SK-N-SH (cell line): Measurements from ENCODE around the gene TLR3. TPM values are rescaled to one million over a fixed set of nuclear protein-coding genes. Genes with fewer than 3 reads are reported as not detected.

Experiments used
- CTCF ChIA-PET: fragments of 300-600, 350-600 bp; formaldehyde crosslinking; extraction: SDS; loops from one replicate; lab custom pipeline; 2021; lab: Yijun Ruan, JAX
- POLR2A ChIA-PET: fragments of 350-600 bp; sonication (Branson Sonifier 250); formaldehyde crosslinking; extraction: SDS; loops from one replicate; lab custom pipeline; 2020; ENCODE audit warnings: antibody characterized with exemption, inconsistent platforms; lab: Yijun Ruan, JAX
- DNase-seq: peaks from one replicate; pipeline ENCODE4 v3.0.0; 2012
- H2AFZ ChIP-seq: fragments of 200-600 bp; sonication (generic); 2 replicates; pipeline ENCODE4 v1.8.1; 2016; ENCODE audit warnings: antibody characterized with exemption, mild to moderate bottlenecking, low read depth
- H3F3A ChIP-seq: fragments of 200-600 bp; sonication (generic); replicated peaks from 2 replicates; pipeline ENCODE3; 2016; ENCODE audit warnings: antibody characterized with exemption, mild to moderate bottlenecking; ENCODE audit not compliant: insufficient read depth
- H3K27ac ChIP-seq, 2 experiments: fragments of 200-500 bp in 1 of 2; fragments of 200-600 bp in 1 of 2; sonication (Bioruptor generic) in 1 of 2; sonication (generic), shearing (Covaris generic) in 1 of 2; 2 replicates each; pipeline versions ENCODE4 v1.5.1 to v1.6.1; 2014 to 2016; ENCODE audit warnings: low read depth in 2 of 2, inconsistent platforms in 1 of 2, low read length in 1 of 2, mild to moderate bottlenecking in 1 of 2, mixed read lengths in 1 of 2
- H3K27me3 ChIP-seq: fragments of 200-600 bp; sonication (generic), shearing (Covaris generic); 2 replicates; pipeline ENCODE4 v1.6.1; 2016; ENCODE audit warnings: mixed run types; ENCODE audit not compliant: insufficient read depth
- H3K36me3 ChIP-seq, 2 experiments: fragments of 200-500 bp in 1 of 2; fragments of 200-600 bp in 1 of 2; sonication (Bioruptor generic) in 1 of 2; sonication (generic) in 1 of 2; replicated peaks in 1 of 2; 2 replicates each; pipeline versions ENCODE3 to v1.5.1; 2014 to 2016; ENCODE audit warnings: low read length in 1 of 2, mild to moderate bottlenecking in 1 of 2; ENCODE audit not compliant: insufficient read depth in 2 of 2, control insufficient read depth in 1 of 2
- H3K4me1 ChIP-seq, 2 experiments: fragments of 200-500 bp in 1 of 2; fragments of 200-600 bp in 1 of 2; sonication (Bioruptor generic) in 1 of 2; sonication (generic), shearing (Covaris generic) in 1 of 2; 2 replicates each; pipeline versions ENCODE4 v1.5.1 to v1.6.1; 2014 to 2016; ENCODE audit warnings: low read depth in 1 of 2, low read length in 1 of 2, mixed run types in 1 of 2; ENCODE audit not compliant: insufficient read depth in 2 of 2, control insufficient read depth in 1 of 2
- H3K4me2 ChIP-seq: fragments of 200-600 bp; sonication (generic), shearing (Covaris generic); 2 replicates; pipeline ENCODE4 v1.6.1; 2017; ENCODE audit warnings: mixed run types
- H3K4me3 ChIP-seq, 2 experiments: fragments of 200-500 bp in 1 of 2; fragments of 200-600 bp in 1 of 2; sonication (Bioruptor generic) in 1 of 2; sonication (generic), shearing (Covaris generic) in 1 of 2; 2 replicates each; pipeline versions ENCODE4 v1.5.1 to v1.8.1; 2014 to 2016; ENCODE audit warnings: low read depth in 2 of 2, inconsistent platforms in 1 of 2, low read length in 1 of 2, mild to moderate bottlenecking in 1 of 2, mixed read lengths in 1 of 2, moderate library complexity in 1 of 2
- H3K79me2 ChIP-seq: fragments of 200-600 bp; sonication (generic); 2 replicates; pipeline ENCODE4 v1.8.1; 2017; ENCODE audit warnings: mild to moderate bottlenecking; ENCODE audit not compliant: insufficient read depth
- H3K9ac ChIP-seq: fragments of 200-600 bp; sonication (generic); 2 replicates; pipeline ENCODE4 v1.6.1; 2017; ENCODE audit warnings: mixed run types
- H3K9me2 ChIP-seq: fragments of 200-600 bp; sonication (generic); 2 replicates; pipeline ENCODE4 v1.6.1; 2017; ENCODE audit warnings: mixed run types
- H3K9me3 ChIP-seq: fragments of 200-600 bp; sonication (generic); 2 replicates; pipeline ENCODE4 v1.6.1; 2017; ENCODE audit warnings: mixed run types, mild to moderate bottlenecking, moderate library complexity
- H4K20me1 ChIP-seq: fragments of 200-600 bp; sonication (generic); 2 replicates; pipeline ENCODE4 v1.6.1; 2017; ENCODE audit warnings: mild to moderate bottlenecking, mixed run types; ENCODE audit not compliant: insufficient read depth
- CTCF ChIP-seq: fragments of 200-600 bp; sonication (generic); IDR thresholded peaks from 2 replicates; pipeline ENCODE4 v1.6.1; 2017; ENCODE audit warnings: antibody characterized with exemption, mild to moderate bottlenecking, moderate library complexity
- FOSL2 ChIP-seq: IDR thresholded peaks from 2 replicates; pipeline ENCODE4 v1.4.0; 2012; ENCODE audit warnings: low read depth, mild to moderate bottlenecking, moderate library complexity, borderline replicate concordance
- FOXJ3 ChIP-seq: sonication (generic); formaldehyde crosslinking; IDR thresholded peaks from 2 replicates; pipeline ENCODE4 v1.5.1; 2020; ENCODE audit warnings: mild to moderate bottlenecking, missing genetic modification reagents
- GABPA ChIP-seq: IDR thresholded peaks from 2 replicates; pipeline ENCODE4 v1.4.0; 2012; ENCODE audit warnings: low read depth, mild to moderate bottlenecking
- GATA2 ChIP-seq: sonication (generic); formaldehyde crosslinking; IDR thresholded peaks from 2 replicates; pipeline ENCODE4 v1.5.0; 2020; ENCODE audit warnings: mild to moderate bottlenecking, missing genetic modification reagents
- JUND ChIP-seq: IDR thresholded peaks from 2 replicates; pipeline ENCODE4 v1.4.0; 2012
- NRF1 ChIP-seq: IDR thresholded peaks from 2 replicates; pipeline ENCODE4 v1.6.1; 2012; ENCODE audit warnings: low read depth, mild to moderate bottlenecking, low read length
- RAD21 ChIP-seq: IDR thresholded peaks from 2 replicates; pipeline ENCODE4 v1.6.1; 2012; ENCODE audit warnings: mild to moderate bottlenecking, low read length
- RCOR1 ChIP-seq: fragments of 150-350 bp; IDR thresholded peaks from 2 replicates; pipeline ENCODE4 v1.6.1; 2017; ENCODE audit warnings: antibody characterized with exemption, low read length
- RFX5 ChIP-seq: IDR thresholded peaks from 2 replicates; pipeline ENCODE4 v1.6.1; 2012; ENCODE audit warnings: mild to moderate bottlenecking, improper control_type of control experiment, low read length
- RXRA ChIP-seq: IDR thresholded peaks from 2 replicates; pipeline ENCODE4 v1.4.0; 2012; ENCODE audit warnings: low read depth, mild to moderate bottlenecking, borderline replicate concordance
- SMC3 ChIP-seq: IDR thresholded peaks from 2 replicates; pipeline ENCODE4 v1.6.1; 2012; ENCODE audit warnings: low read depth, low read length, improper control_type of control experiment
- TCF12 ChIP-seq: IDR thresholded peaks from 2 replicates; pipeline ENCODE4 v1.4.0; 2012
- WGBS: methylation state at CpG from one replicate; pipeline ENCODE4 v1.1.6; 2017; ENCODE audit warnings: low lambda C conversion rate; 5-methylcytosine and 5-hydroxymethylcytosine counted together
- polyA plus RNA-seq, 3 experiments: library from polyadenylated mRNA; depleted of rRNA; stranded (reverse); fragments of >200 nt; gene quantifications; 2 replicates each; pipeline ENCODE4 v1.2.3, GENCODE V29; 2012
- TF ChIP-seq, protein P1 (sequence below): IDR thresholded peaks from 2 replicates; pipeline ENCODE4 v1.6.1; 2012; ENCODE audit warnings: mild to moderate bottlenecking, low read depth, low read length, moderate library complexity

TLR3 gene
- polyA plus RNA-seq, 1 of the 3 experiments (the other 2 are of a cell fraction), result 0.51 TPM

- TF ChIP-seq CTCF (no peak), RXRA (no peak), JUND (no peak), RFX5 (no peak), TCF12 (no peak), GATA2 (CRISPR knock-in tag) (no peak), RCOR1 (no peak)
- TF ChIP-seq, protein P1, sequence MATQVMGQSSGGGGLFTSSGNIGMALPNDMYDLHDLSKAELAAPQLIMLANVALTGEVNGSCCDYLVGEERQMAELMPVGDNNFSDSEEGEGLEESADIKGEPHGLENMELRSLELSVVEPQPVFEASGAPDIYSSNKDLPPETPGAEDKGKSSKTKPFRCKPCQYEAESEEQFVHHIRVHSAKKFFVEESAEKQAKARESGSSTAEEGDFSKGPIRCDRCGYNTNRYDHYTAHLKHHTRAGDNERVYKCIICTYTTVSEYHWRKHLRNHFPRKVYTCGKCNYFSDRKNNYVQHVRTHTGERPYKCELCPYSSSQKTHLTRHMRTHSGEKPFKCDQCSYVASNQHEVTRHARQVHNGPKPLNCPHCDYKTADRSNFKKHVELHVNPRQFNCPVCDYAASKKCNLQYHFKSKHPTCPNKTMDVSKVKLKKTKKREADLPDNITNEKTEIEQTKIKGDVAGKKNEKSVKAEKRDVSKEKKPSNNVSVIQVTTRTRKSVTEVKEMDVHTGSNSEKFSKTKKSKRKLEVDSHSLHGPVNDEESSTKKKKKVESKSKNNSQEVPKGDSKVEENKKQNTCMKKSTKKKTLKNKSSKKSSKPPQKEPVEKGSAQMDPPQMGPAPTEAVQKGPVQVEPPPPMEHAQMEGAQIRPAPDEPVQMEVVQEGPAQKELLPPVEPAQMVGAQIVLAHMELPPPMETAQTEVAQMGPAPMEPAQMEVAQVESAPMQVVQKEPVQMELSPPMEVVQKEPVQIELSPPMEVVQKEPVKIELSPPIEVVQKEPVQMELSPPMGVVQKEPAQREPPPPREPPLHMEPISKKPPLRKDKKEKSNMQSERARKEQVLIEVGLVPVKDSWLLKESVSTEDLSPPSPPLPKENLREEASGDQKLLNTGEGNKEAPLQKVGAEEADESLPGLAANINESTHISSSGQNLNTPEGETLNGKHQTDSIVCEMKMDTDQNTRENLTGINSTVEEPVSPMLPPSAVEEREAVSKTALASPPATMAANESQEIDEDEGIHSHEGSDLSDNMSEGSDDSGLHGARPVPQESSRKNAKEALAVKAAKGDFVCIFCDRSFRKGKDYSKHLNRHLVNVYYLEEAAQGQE, result no peak
Measured at GRCh38 chr4:186108391-186108790, 39.4 kb downstream of the TLR3 start (continued).

- no peaks in the 10 kb centered on the region for H3K9me3 ChIP-seq
- H3K4me2 ChIP-seq, result no peak overlapping the region
- TF ChIP-seq, protein P1, result no peak
- TF ChIP-seq RFX5 (no peak), SMC3 (no peak), GABPA (no peak), RXRA (no peak), FOXJ3 (CRISPR knock-in tag) (no peak), FOSL2 (no peak), NRF1 (no peak), RAD21 (no peak), JUND (no peak), TCF12 (no peak)
- H4K20me1 ChIP-seq, result no peaks in the 10 kb centered on the region
- ChIA-PET CTCF (no interaction called here), POLR2A (no interaction called here)
- H3K27ac ChIP-seq, result no peak overlapping the region
- H3K79me2 ChIP-seq, result no peaks in the 10 kb centered on the region
- no peaks in the 10 kb centered on the region for H3K36me3 ChIP-seq
- no peak for DNase-seq
- WGBS, result 53% methylated on average over 4 of the region's 4 CpGs
- H3K4me3 ChIP-seq, result no peak overlapping the region
- no peak overlapping the region for H2AFZ ChIP-seq
- peaks cover 18% of the 10 kb centered on the region; the same call in 1 of the 2 replicates for H3K27me3 ChIP-seq
- no peaks in the 10 kb centered on the region; the same call in 1 of the 2 replicates for H3K9me2 ChIP-seq
- no peaks in the 10 kb centered on the region; a peak in 1 of 4 replicates for H3K4me1 ChIP-seq
- no peak overlapping the region for H3K9ac ChIP-seq
- no peaks in the 10 kb centered on the region for H3F3A ChIP-seq
Measured at GRCh38 chr4:186109245-186109644, 40.3 kb downstream of the TLR3 start.
